KBM-7 (cell line): ENCODE results near the gene CYP4F11.
"Not testable (repeated sequence)": the region's sequence is repeated elsewhere in the genome, so short reads cannot be mapped to it uniquely, and the experiment has no call there.

Source experiments
- DNase-seq: peaks from one replicate; pipeline ENCODE4 v3.0.0-alpha.2; 2015
- in situ Hi-C: fragments of 300-500 bp; cut with MboI; formaldehyde crosslinking; loops from 2 replicates; pipeline ENCODE4 v1.14.3; 2020; ENCODE audit warnings: low sequenced_read_pairs, low pct_unique_long_range_greater_than_20kb, mixed read lengths

The CYP4F11 gene

GRCh38 chr19:15892012-15892411, 42.3 kb downstream of the CYP4F11 start:
- in situ Hi-C loops, result no loop called here
- DNase-seq, result no peak

GRCh38 chr19:15891434-15891833, 42.9 kb downstream of the CYP4F11 start:
- DNase-seq, result no peak
- in situ Hi-C loops, result no loop called here

GRCh38 chr19:15889339-15889738, 45.0 kb downstream of the CYP4F11 start:
- DNase-seq, in situ Hi-C loops: not testable (repeated sequence)

- DNase-seq, result no peak
Measured at GRCh38 chr19:15885919-15886318, 48.4 kb downstream of the CYP4F11 start.

GRCh38 chr19:15885167-15885566, 49.2 kb downstream of the CYP4F11 start:
- in situ Hi-C loops, result no loop called here
- DNase-seq, result no peak

More at GRCh38 chr19:15885919-15886318, 48.4 kb downstream of the CYP4F11 start:
- in situ Hi-C loops, result no loop called here

- peak; percentile 42 for DNase-seq
- in situ Hi-C loops, result not testable (repeated sequence)
Measured at GRCh38 chr19:15883329-15883728, 51.0 kb downstream of the CYP4F11 start.

- DNase-seq, result peak; percentile 57
Measured at GRCh38 chr19:15874821-15875474, 59.4 kb downstream of the CYP4F11 start.

GRCh38 chr19:15873771-15874170, 60.6 kb downstream of the CYP4F11 start:
- in situ Hi-C loops, DNase-seq: not testable (repeated sequence)

More at GRCh38 chr19:15874821-15875474, 59.4 kb downstream of the CYP4F11 start:
- in situ Hi-C loops, result no loop called here

- peak; percentile 86 for DNase-seq
- in situ Hi-C loops, result no loop called here
Measured at GRCh38 chr19:15871570-15871969, 62.8 kb downstream of the CYP4F11 start.

- in situ Hi-C loops, result no loop called here
- DNase-seq, result peak; percentile 46
Measured at GRCh38 chr19:15869873-15870272, 64.5 kb downstream of the CYP4F11 start.

GRCh38 chr19:15869109-15869555, 65.2 kb downstream of the CYP4F11 start:
- in situ Hi-C loops, result no loop called here
- peak; percentile 99 for DNase-seq

- in situ Hi-C loops, result no loop called here
Measured at GRCh38 chr19:15866636-15867035, 67.7 kb downstream of the CYP4F11 start.

GRCh38 chr19:15864824-15865223, 69.5 kb downstream of the CYP4F11 start:
- DNase-seq, result peak; percentile 37
- in situ Hi-C loops, result no loop called here

More at GRCh38 chr19:15866636-15867035, 67.7 kb downstream of the CYP4F11 start:
- peak; percentile 76 for DNase-seq

GRCh38 chr19:15863272-15863671, 71.1 kb downstream of the CYP4F11 start:
- in situ Hi-C loops, result no loop called here
- no peak for DNase-seq

GRCh38 chr19:15862444-15862843, 71.9 kb downstream of the CYP4F11 start:
- in situ Hi-C loops, result no loop called here
- DNase-seq, result no peak
